Measurements from ENCODE around the gene MSX2.
"Not testable (repeated sequence)": the region's sequence is repeated elsewhere in the genome, so short reads cannot be mapped to it uniquely, and the experiment has no call there.

Gene MSX2

DNA sequence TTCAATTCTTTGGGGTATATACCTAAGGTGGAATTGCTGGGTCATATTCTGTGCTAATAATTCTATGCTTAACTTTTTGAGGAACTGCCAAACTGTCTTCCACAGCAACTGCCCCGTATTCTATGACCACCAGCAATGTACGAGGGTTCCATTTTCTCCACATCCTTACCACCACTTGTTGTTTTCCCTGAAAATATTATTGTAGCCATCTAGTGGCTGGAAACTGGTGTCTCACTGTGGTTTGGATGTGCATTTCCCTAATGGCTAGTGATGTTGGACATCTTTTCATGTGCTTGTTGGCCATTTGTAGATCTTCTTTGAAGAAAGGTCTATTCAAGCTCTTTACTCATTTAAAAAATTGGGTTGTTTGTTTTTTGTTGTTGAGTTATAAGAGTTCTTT, 30.7 kb downstream of the MSX2 start:
- Histone ChIP-seq H3K27ac (no peak overlapping the region), H3K4me1 (peaks cover 0 to 11% (median 10%) of the 10 kb centered on the region in 4 donors), H3K4me3 (no peak overlapping the region), H3K9me3 (no peaks in the 10 kb centered on the region), H3K27me3 (peaks cover 0 to 27% of the 10 kb centered on the region in 2 donors), H3K36me3 (no peaks in the 10 kb centered on the region)
- intact Hi-C loops (cut with DNase I; ENCODE audit: low total_unique reads) = no loop called here
- no peak for DNase-seq
- TF ChIP-seq, protein P1, sequence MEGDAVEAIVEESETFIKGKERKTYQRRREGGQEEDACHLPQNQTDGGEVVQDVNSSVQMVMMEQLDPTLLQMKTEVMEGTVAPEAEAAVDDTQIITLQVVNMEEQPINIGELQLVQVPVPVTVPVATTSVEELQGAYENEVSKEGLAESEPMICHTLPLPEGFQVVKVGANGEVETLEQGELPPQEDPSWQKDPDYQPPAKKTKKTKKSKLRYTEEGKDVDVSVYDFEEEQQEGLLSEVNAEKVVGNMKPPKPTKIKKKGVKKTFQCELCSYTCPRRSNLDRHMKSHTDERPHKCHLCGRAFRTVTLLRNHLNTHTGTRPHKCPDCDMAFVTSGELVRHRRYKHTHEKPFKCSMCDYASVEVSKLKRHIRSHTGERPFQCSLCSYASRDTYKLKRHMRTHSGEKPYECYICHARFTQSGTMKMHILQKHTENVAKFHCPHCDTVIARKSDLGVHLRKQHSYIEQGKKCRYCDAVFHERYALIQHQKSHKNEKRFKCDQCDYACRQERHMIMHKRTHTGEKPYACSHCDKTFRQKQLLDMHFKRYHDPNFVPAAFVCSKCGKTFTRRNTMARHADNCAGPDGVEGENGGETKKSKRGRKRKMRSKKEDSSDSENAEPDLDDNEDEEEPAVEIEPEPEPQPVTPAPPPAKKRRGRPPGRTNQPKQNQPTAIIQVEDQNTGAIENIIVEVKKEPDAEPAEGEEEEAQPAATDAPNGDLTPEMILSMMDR (IDR thresholded peaks at IDR 0.05) = peak; percentile 13 to 23

DNA sequence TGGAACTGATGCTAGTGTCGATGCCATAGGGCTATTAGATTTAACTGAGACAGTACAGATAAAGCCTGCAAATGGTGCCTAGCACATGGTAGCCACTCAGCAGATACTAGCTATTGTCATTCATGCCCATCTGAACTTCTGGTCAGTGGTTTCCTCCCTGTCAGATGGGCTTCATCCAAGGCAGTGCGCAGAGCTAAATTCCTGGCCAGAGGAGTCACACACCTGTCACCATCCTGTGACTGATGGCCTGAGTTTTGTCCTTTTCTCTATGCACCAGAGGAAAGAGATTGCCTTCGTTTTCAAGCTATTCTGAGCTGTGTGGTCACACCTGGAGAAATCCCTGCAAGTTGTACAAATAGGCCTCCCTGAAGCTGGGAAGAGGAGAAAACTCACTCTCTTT, 34.7 kb downstream of the MSX2 start:
- intact Hi-C loops (cut with DNase I; ENCODE audit: low total_unique reads) = no loop called here
- DNase-seq = no peak
- TF ChIP-seq, protein P1 (IDR thresholded peaks at IDR 0.05) = no peak

DNA sequence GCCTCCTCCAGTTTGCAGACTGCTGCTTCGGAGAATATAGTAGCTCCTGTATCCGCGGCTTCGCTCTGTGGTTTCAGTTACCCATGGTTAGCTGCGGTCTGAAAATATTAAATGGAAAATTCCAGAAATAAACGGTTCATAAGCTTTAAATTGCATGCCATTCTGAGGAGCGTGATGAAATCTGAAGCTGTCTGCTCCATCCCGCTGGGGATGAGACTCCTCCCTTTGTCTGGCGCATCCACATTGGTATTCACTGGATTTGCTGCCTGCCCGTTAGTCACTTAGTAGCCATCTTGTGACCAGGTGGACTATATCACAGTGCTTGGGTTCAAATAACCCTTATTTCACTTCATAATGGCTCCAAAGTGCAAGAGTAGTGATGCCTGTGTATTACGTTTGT, 36.3 kb downstream of the MSX2 start:
- intact Hi-C loops (cut with DNase I; ENCODE audit: low total_unique reads) = no loop called here
- H3K36me3 ChIP-seq = no peaks in the 10 kb centered on the region
- DNase-seq = no peak
- no peaks in the 10 kb centered on the region for H3K9me3 ChIP-seq
- H3K4me3 ChIP-seq = no peak overlapping the region
- no peaks in the 10 kb centered on the region for H3K4me1 ChIP-seq
- TF ChIP-seq, protein P1 (IDR thresholded peaks at IDR 0.05) = no peak
- peaks cover 0 to 2% of the 10 kb centered on the region in 2 donors for H3K27me3 ChIP-seq
- H3K27ac ChIP-seq = no peak overlapping the region

More for the DNA sequence above, 34.7 kb downstream of the MSX2 start:
- Histone ChIP-seq H3K4me3 (no peak overlapping the region), H3K4me1 (no peaks in the 10 kb centered on the region), H3K27ac (no peak overlapping the region), H3K27me3 (peaks cover 0 to 6% of the 10 kb centered on the region in 2 donors), H3K9me3 (no peaks in the 10 kb centered on the region), H3K36me3 (no peaks in the 10 kb centered on the region)

DNA sequence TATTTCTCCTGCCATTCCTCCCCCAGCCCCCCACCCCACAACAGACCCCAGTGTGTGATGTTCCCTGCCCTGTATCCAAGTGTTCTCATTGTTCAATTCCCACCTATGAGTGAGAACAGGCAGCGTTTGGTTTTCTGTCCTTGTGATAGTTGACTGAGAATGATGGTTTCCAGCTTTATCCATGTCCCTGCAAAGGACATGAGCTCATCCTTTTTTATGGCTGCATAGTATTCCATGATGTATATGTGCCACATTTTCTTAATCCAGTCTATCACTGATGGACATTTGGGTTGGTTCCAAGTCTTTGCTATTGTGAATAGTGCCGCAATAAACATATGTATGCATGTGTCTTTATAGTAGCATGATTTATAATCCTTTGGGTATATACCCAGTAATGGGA, 37.0 kb downstream of the MSX2 start:
- H3K4me1 ChIP-seq; H3K27me3 ChIP-seq; H3K36me3 ChIP-seq; intact Hi-C loops (cut with DNase I; ENCODE audit: low total_unique reads); H3K4me3 ChIP-seq; DNase-seq; H3K27ac ChIP-seq; H3K9me3 ChIP-seq: not testable (repeated sequence)

DNA sequence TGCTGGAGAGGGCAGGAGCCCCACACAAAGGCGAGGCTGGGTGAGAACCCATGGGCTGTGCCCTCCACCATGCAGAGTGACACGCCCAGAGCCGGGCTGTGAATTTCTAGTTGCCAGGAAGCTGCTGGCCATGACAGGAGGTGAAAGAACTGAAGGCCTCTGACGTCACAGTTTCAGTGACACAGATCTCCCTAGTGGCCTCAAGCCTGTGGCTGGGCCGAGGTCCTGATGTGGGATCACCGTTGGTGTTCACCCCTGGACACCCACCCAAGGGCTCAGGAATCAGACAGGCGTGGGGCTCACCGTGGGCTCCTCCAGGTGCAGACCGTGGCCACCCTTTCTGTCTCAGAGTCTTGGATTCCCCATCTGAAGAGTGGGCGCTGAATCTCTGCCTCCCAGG, 39.9 kb downstream of the MSX2 start:
- Histone ChIP-seq H3K36me3 (no peaks in the 10 kb centered on the region), H3K27me3 (peaks cover 0 to 2% of the 10 kb centered on the region in 2 donors), H3K27ac (no peak overlapping the region), H3K9me3 (no peaks in the 10 kb centered on the region), H3K4me3 (no peak overlapping the region), H3K4me1 (no peaks in the 10 kb centered on the region)
- intact Hi-C loops (cut with DNase I; ENCODE audit: low total_unique reads) = no loop called here
- DNase-seq = no peak
- TF ChIP-seq, protein P1 (IDR thresholded peaks at IDR 0.05) = no peak

DNA sequence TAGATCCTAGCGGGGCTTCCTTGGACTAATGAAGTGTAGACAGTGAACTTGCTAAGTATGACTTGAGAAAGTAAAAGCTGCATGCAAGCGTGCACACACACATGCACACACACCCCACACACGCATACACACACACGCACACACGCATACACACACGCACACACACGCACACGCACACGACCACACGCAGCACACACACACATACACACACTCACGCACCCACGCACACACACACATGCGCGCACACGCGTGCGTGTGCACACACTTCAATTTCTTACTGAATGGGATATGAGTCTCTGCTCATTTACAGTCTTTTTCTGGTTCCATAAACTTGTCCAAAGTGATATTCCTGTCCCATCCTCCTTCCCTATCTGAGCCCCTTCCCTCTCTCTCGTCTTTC, 41.2 kb downstream of the MSX2 start:
- Histone ChIP-seq H3K4me1 (no peaks in the 10 kb centered on the region), H3K4me3 (no peak overlapping the region), H3K9me3 (no peaks in the 10 kb centered on the region), H3K27ac (no peak overlapping the region), H3K27me3 (peaks cover 0 to 4% of the 10 kb centered on the region in 2 donors), H3K36me3 (no peaks in the 10 kb centered on the region)
- no peak for DNase-seq
- TF ChIP-seq, protein P1 (IDR thresholded peaks at IDR 0.05) = no peak
- intact Hi-C loops (cut with DNase I; ENCODE audit: low total_unique reads) = no loop called here
